Peyer's patch (tissue), 4 donors: ENCODE results near the gene C16orf96.

ENCODE experiments used
- CTCF ChIP-seq, 6 experiments: fragments of 450-650 bp in 4 of 6; fragments of 200-600 bp in 2 of 6; sonication (generic) in 1 of 6; IDR thresholded peaks; one replicate each; pipeline ENCODE4 v1.5.1; 2017 to 2019; ENCODE audit warnings: antibody characterized with exemption in 6 of 6, mild to moderate bottlenecking in 3 of 6, moderate library complexity in 1 of 6
- POLR2A ChIP-seq, 2 donors: fragments of 450-650 bp; IDR thresholded peaks; one replicate each; pipeline ENCODE4 v1.5.1; 2017; ENCODE audit warnings: antibody characterized with exemption in 2 of 2, mild to moderate bottlenecking in 2 of 2, moderate library complexity in 2 of 2

GRCh38 chr16:4649744-4650442 lies 93.8 kb downstream of the C16orf96 start:
- TF ChIP-seq CTCF (IDR thresholded peaks at IDR 0.05), result no peak
- TF ChIP-seq POLR2A (IDR thresholded peaks at IDR 0.05), result no peak
